Erythroblast (primary cell): Measurements from ENCODE around the gene SDHB.

Experiments
- DNase-seq, 2 experiments: peaks; one replicate each; lab custom pipeline; 2025; lab: John Stamatoyannopoulos, UW
- GATA1 ChIP-seq: IDR thresholded peaks from 2 replicates; pipeline ENCODE4 v1.6.1; 2011; ENCODE audit warnings: low read depth, mild to moderate bottlenecking, control low read depth, low read length, moderate library complexity
- POLR2A ChIP-seq: IDR thresholded peaks from 2 replicates; pipeline ENCODE4 v1.6.1; 2011; ENCODE audit warnings: mild to moderate bottlenecking, low read length

SDHB gene

GRCh38 chr1:17007121-17007520 lies 46.7 kb downstream of the SDHB start:
- DNase-seq, result no peak
- TF ChIP-seq GATA1 (no peak), POLR2A (no peak)

GRCh38 chr1:17005365-17005740 lies 48.5 kb downstream of the SDHB start:
- TF ChIP-seq GATA1, result no peak
- no peak for DNase-seq

DNA sequence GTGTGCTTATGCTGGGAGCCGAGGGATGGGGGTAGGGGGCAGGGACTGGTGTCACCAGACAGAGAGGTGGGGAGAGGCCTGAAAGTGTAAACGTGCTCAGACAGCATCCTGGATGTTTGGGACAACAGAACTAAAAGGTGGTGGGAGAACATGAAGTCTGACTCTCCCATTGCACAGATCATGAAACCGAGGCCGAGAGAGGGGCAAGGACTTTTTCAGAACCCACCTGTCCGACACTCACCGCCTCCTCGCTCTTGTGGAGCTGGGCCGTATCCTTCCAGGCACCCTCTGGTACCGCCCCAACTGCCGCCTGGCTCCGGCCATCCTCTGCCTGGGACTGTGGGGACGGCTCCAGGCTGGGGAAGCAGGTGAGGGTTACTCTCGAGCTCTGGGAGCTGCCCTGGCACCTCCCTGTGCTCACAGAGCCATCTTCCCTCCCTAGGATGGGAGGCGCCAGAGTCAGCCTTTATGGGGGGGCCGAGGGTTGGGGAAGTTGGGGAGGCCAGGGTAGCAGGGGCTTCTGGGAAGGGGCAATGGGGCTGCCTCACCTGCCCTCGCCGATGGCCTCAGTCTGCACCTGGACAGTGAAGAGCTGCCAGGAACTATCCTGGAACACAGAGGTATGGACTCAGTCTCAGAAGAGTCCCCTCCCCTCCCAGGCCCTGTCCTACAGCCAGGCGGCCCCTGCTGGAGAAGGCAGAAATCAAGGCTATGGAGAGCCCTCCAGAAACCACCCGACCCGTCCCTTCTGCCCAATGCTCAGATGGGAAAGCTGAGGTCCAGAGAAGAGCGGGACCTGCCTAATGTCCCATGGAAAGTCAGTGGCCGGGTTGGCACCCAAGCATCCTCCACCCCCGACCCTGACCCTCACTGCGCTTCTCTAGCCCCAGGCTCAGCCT lies 49.1 kb downstream of the SDHB start:
- TF ChIP-seq GATA1 (no peak), POLR2A (no peak)
- DNase-seq, result no peak

- TF ChIP-seq GATA1 (no peak), POLR2A (no peak)
- no peak for DNase-seq
These were observed 51.3 kb downstream of the SDHB start for GRCh38 chr1:17002524-17002902.

GRCh38 chr1:17001760-17002523 lies 51.9 kb downstream of the SDHB start:
- no peak for DNase-seq
- TF ChIP-seq POLR2A (no peak), GATA1 (no peak)

DNA sequence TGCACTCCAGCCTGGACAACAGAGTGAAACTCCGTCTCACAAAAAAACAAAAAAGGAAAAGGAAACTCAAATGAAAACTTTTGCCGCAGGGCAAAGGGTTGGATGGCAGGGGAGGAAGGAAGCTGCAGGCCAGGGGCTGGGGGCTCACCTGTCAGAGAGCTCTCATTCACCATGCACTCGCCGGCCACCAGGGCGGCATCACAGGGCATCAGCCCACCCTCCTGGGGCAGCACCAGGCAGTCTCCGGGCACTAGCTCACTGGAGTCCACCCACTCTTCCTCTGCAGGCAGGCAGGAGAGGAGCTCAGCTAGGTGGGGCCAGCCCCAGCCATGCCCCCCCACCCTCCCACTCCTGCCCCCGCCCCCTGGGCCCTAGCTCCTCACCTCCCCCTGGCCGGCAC lies 54.0 kb downstream of the SDHB start:
- TF ChIP-seq GATA1 (no peak), POLR2A (no peak)
- no peak for DNase-seq

- DNase-seq, result no peak
- TF ChIP-seq GATA1, result no peak
These were observed 55.2 kb downstream of the SDHB start for GRCh38 chr1:16998589-16998988.

GRCh38 chr1:16996845-16997244 lies 57.0 kb downstream of the SDHB start:
- no peak for DNase-seq
- no peak for TF ChIP-seq GATA1
- no peak for TF ChIP-seq POLR2A

- TF ChIP-seq GATA1 (no peak), POLR2A (no peak)
- no peak for DNase-seq
These were observed 60.3 kb downstream of the SDHB start for GRCh38 chr1:16993521-16994038.

DNA sequence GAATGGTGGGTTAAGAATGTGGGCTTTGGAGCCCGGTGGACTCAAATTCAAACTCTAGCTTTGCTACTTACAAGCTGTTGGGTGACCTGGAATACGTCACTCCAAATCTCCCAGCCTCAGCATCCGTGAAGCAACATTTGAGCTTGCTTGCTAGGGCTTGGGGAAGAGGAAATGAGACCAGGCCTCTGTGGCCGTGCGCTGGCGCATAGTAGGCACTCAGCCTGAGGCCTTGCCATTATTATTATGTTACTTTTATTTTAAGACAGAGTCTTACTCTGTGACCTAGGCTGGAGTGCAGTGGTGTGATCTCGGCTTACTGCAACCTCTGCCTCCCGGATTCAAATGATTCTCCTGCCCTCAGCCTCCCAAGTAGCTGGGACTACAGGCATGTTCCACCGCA lies 61.2 kb downstream of the SDHB start:
- no peak for TF ChIP-seq GATA1
- no peak for TF ChIP-seq POLR2A
- DNase-seq, result no peak

DNA sequence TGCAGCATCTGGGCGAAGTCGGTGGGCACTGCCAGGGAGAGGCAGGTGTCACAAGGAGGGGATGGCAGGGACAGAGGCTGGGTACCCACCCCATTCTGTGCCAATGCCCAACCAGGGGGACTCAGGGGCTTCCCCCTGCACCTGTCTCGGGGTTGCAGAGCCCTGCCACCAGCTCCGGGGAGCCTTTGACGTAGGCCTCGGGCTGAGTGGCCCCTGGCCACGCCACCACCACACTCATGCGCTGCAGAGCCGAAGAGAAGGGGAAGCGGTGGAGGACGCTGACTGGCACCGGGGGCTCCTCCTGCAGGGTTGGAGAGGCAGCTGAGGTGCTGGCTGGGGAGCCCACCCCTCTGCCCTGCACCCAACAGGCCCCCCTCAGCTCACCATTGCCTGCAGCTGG lies 61.7 kb downstream of the SDHB start:
- no peak for DNase-seq
- TF ChIP-seq GATA1 (no peak), POLR2A (no peak)

DNA sequence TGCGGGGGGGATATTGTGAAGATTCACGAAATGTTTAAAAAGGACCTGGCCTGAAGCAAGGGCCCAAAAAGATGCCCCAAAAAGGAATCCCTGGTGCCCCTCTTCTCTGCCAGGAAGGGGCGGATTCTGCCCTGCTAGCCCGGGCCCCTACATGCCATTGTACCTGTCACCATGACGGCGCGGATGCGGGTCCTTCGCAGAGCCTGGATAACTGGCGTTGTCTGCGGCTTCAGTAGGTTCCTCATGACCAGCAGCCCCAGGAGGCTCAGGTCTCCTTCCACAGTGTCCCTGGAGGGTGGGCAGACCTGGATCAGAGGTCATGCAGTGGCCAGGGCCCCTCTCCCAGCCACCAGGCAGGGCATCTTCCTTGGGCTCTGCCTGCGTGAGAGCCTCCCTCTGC lies 62.3 kb downstream of the SDHB start:
- TF ChIP-seq POLR2A (no peak), GATA1 (no peak)
- no peak for DNase-seq

DNA sequence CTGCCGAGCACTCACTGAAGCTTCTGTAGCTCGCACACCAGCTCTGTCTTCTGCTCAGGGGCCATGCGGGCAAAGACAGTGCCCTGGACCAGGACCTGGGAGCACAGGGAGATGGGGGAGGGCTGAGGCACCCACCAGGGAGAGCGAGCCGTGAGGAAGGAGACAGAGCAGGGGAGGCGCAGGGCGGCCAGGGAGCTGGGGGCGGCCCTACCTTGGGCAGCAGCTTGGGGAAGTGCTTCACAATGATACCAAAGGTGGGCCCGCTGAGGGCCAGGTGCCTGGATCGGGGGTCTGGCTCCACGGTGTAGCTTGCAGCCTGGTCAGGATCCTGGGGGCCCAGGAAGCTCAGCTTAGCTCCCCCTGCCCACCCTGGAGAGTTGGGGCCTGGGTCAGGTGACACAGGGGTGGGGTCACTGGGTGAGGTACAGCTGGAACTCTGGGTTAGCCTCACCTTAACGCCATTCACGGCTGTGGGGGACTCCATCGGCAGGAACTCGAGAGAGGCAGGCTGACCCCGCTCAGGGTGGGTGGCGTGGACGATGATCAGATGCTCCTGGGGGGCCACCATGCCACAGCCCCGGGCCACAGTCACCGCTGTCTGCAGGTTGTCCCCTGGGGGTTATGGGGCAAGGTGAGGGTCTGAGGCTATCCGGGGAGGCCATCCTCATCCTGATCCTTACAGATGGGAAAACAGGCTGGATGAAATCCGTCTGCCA lies 64.0 kb downstream of the SDHB start:
- no peak for DNase-seq
- no peak for TF ChIP-seq POLR2A
- TF ChIP-seq GATA1, result no peak

DNA sequence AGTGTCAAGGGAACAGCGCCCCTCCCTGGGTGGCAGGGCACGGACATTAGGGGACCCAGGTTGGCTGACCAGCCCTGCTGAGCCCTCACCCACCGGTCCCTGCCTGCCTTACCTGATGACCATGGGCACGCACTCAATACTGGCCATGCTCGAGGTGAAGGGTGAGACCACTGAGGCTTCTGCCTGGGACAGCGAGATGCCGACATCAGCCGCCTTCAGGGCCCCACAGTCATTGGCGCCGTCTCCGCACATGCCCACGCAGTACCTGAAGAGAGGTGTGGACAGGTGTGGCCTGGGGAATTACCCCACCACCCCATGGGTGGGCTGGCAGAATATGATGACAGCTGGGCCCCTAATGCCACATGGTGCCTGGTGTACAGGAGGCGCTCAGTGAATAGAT lies 65.6 kb downstream of the SDHB start:
- DNase-seq, result no peak

More for the DNA sequence above, 65.6 kb downstream of the SDHB start:
- TF ChIP-seq POLR2A (no peak), GATA1 (no peak)
